ENCODE data around the gene DLG2.

The DLG2 gene

GRCh38 chr11:84247926-84248325, 1379.2 kb downstream of the DLG2 start:
- no peak overlapping the region for H3K4me3 ChIP-seq (ENCODE audit: control insufficient read depth in 1 of 7, extremely low read depth in 1 of 7, insufficient read depth in 4 of 7, low read depth in 2 of 7, low read length in 6 of 7)
- 100% methylated on average over 2 of the region's 4 CpGs for WGBS (ENCODE audit: insufficient coverage)
- CTCF ChIA-PET, result no interaction called here
- POLR2A ChIA-PET, result no interaction called here
- DNase-seq, result no peak
- no peaks in the 10 kb centered on the region for H3K36me3 ChIP-seq (ENCODE audit: control insufficient read depth in 4 of 4, insufficient read depth in 4 of 4, low read length in 3 of 4)
- H3K27me3 ChIP-seq (replicated peaks in 2 of 5; ENCODE audit: control insufficient read depth in 4 of 5, insufficient read depth in 5 of 5, low read length in 4 of 5), result no peaks in the 10 kb centered on the region
- no peak overlapping the region for H3K27ac ChIP-seq (ENCODE audit: insufficient read depth in 1 of 2, low read depth in 1 of 2, low read length in 2 of 2, poor library complexity in 1 of 2, severe bottlenecking in 2 of 2)
- H3K9me3 ChIP-seq (ENCODE audit: control extremely low read depth in 1 of 5, control insufficient read depth in 4 of 5, insufficient read depth in 2 of 5, low read depth in 1 of 5, low read length in 4 of 5), result no peaks in the 10 kb centered on the region
- H3K4me1 ChIP-seq (ENCODE audit: control extremely low read depth in 1 of 4, control insufficient read depth in 4 of 4, insufficient read depth in 4 of 4, low read length in 3 of 4), result no peaks in the 10 kb centered on the region

DNA sequence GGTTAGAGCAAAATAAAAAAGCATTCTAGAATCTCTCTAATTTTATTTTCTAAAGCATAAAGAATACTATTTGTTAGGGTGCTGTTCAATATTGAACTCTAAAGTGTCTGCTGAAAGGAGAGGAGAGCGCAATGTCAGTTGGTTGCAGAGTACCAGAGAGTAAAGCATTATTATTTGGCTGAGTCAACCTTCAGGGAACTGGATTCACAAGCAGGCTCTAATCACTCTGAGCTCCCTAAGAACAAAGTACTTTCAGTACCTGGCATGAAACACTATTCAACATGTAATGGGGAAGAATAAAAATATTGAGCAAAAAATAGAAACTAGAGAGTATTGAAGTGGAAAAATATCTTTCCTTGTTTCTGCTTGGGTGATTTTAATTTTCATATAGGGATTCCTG, 1380.0 kb downstream of the DLG2 start:
- Histone ChIP-seq H3K4me1 (ENCODE audit: control extremely low read depth in 1 of 4, control insufficient read depth in 4 of 4, insufficient read depth in 4 of 4, low read length in 3 of 4) (no peaks in the 10 kb centered on the region), H3K27me3 (replicated peaks in 2 of 5; ENCODE audit: control insufficient read depth in 4 of 5, insufficient read depth in 5 of 5, low read length in 4 of 5) (no peaks in the 10 kb centered on the region), H3K4me3 (ENCODE audit: control insufficient read depth in 1 of 7, extremely low read depth in 1 of 7, insufficient read depth in 4 of 7, low read depth in 2 of 7, low read length in 6 of 7) (no peak overlapping the region), H3K36me3 (ENCODE audit: control insufficient read depth in 4 of 4, insufficient read depth in 4 of 4, low read length in 3 of 4) (no peaks in the 10 kb centered on the region), H3K9me3 (ENCODE audit: control extremely low read depth in 1 of 5, control insufficient read depth in 4 of 5, insufficient read depth in 2 of 5, low read depth in 1 of 5, low read length in 4 of 5) (no peaks in the 10 kb centered on the region), H3K27ac (ENCODE audit: insufficient read depth in 1 of 2, low read depth in 1 of 2, low read length in 2 of 2, poor library complexity in 1 of 2, severe bottlenecking in 2 of 2) (no peak overlapping the region)
- DNase-seq, result no peak
- CTCF ChIA-PET, result no interaction called here
- POLR2A ChIA-PET, result no interaction called here
- no CpG with 5 or more reads among the region's 1 CpG for WGBS (ENCODE audit: insufficient coverage)

GRCh38 chr11:84243629-84244263, 1383.4 kb downstream of the DLG2 start:
- Histone ChIP-seq H3K4me1 (ENCODE audit: control extremely low read depth in 1 of 4, control insufficient read depth in 4 of 4, insufficient read depth in 4 of 4, low read length in 3 of 4) (no peaks in the 10 kb centered on the region), H3K27ac (ENCODE audit: insufficient read depth in 1 of 2, low read depth in 1 of 2, low read length in 2 of 2, poor library complexity in 1 of 2, severe bottlenecking in 2 of 2) (no peak overlapping the region), H3K27me3 (replicated peaks in 2 of 5; ENCODE audit: control insufficient read depth in 4 of 5, insufficient read depth in 5 of 5, low read length in 4 of 5) (no peaks in the 10 kb centered on the region), H3K4me3 (ENCODE audit: control insufficient read depth in 1 of 7, extremely low read depth in 1 of 7, insufficient read depth in 4 of 7, low read depth in 2 of 7, low read length in 6 of 7) (no peak overlapping the region), H3K36me3 (ENCODE audit: control insufficient read depth in 4 of 4, insufficient read depth in 4 of 4, low read length in 3 of 4) (no peaks in the 10 kb centered on the region), H3K9me3 (ENCODE audit: control extremely low read depth in 1 of 5, control insufficient read depth in 4 of 5, insufficient read depth in 2 of 5, low read depth in 1 of 5, low read length in 4 of 5) (no peaks in the 10 kb centered on the region)
- ChIA-PET CTCF (no interaction called here), POLR2A (no interaction called here)
- 100% methylated on average over 2 of the region's 3 CpGs for WGBS (ENCODE audit: insufficient coverage)
- no peak for DNase-seq

DNA sequence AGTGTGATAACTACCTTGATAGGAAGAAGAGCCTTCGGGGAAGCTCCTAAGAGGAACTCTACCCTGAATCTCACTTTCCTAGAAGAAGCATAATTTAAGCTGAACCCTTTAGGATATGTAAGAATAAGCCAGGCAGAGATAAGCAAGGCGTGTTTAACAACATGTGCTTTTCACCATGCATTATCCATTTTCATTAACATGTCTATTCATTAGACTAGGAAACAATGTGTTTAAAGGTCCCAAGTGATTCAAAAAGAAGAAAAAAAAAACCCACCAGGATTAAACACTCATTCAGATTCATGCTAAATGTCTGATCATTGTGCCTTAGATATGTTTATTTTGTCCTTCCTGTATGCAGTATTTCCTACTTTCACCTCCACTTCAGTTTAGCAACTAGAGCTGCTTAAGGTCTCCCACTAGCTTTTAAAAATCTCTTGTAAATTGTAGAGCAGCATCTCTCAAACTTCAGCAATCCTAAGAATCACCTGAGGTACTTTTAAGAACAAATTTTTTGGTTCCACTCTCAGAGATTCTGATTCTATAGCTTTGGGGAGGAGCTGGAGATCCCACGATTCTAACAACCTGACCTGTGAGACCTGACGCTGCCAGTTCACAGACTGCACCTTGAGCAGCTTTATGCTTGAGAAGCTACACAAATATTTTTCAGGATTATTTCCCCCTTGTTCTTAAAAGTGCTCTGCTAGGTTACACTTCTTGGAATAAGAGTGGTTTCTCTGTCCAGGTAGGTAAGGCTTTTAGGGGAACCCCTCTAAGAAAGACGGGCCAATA, 1385.6 kb downstream of the DLG2 start:
- CTCF ChIA-PET, result no interaction called here
- H3K4me3 ChIP-seq (ENCODE audit: control insufficient read depth in 1 of 7, extremely low read depth in 1 of 7, insufficient read depth in 4 of 7, low read depth in 2 of 7, low read length in 6 of 7), result no peak overlapping the region
- H3K4me1 ChIP-seq (ENCODE audit: control extremely low read depth in 1 of 4, control insufficient read depth in 4 of 4, insufficient read depth in 4 of 4, low read length in 3 of 4), result no peaks in the 10 kb centered on the region
- H3K27ac ChIP-seq (ENCODE audit: insufficient read depth in 1 of 2, low read depth in 1 of 2, low read length in 2 of 2, poor library complexity in 1 of 2, severe bottlenecking in 2 of 2), result no peak overlapping the region
- no peak for DNase-seq
- H3K27me3 ChIP-seq (replicated peaks in 2 of 5; ENCODE audit: control insufficient read depth in 4 of 5, insufficient read depth in 5 of 5, low read length in 4 of 5), result no peaks in the 10 kb centered on the region
- H3K9me3 ChIP-seq (ENCODE audit: control extremely low read depth in 1 of 5, control insufficient read depth in 4 of 5, insufficient read depth in 2 of 5, low read depth in 1 of 5, low read length in 4 of 5), result no peaks in the 10 kb centered on the region
- no peaks in the 10 kb centered on the region for H3K36me3 ChIP-seq (ENCODE audit: control insufficient read depth in 4 of 4, insufficient read depth in 4 of 4, low read length in 3 of 4)
- POLR2A ChIA-PET, result no interaction called here
- 84% methylated on average over 3 of the region's 5 CpGs for WGBS (ENCODE audit: insufficient coverage)

GRCh38 chr11:84240847-84241246, 1386.3 kb downstream of the DLG2 start:
- no peaks in the 10 kb centered on the region for H3K36me3 ChIP-seq (ENCODE audit: control insufficient read depth in 4 of 4, insufficient read depth in 4 of 4, low read length in 3 of 4)
- DNase-seq, result no peak
- no peak overlapping the region for H3K27ac ChIP-seq (ENCODE audit: insufficient read depth in 1 of 2, low read depth in 1 of 2, low read length in 2 of 2, poor library complexity in 1 of 2, severe bottlenecking in 2 of 2)
- ChIA-PET POLR2A (no interaction called here), CTCF (no interaction called here)
- no CpG with 5 or more reads among the region's 1 CpG for WGBS (ENCODE audit: insufficient coverage)
- H3K9me3 ChIP-seq (ENCODE audit: control extremely low read depth in 1 of 5, control insufficient read depth in 4 of 5, insufficient read depth in 2 of 5, low read depth in 1 of 5, low read length in 4 of 5), result no peaks in the 10 kb centered on the region
- no peaks in the 10 kb centered on the region for H3K4me1 ChIP-seq (ENCODE audit: control extremely low read depth in 1 of 4, control insufficient read depth in 4 of 4, insufficient read depth in 4 of 4, low read length in 3 of 4)
- no peaks in the 10 kb centered on the region for H3K27me3 ChIP-seq (replicated peaks in 2 of 5; ENCODE audit: control insufficient read depth in 4 of 5, insufficient read depth in 5 of 5, low read length in 4 of 5)
- H3K4me3 ChIP-seq (ENCODE audit: control insufficient read depth in 1 of 7, extremely low read depth in 1 of 7, insufficient read depth in 4 of 7, low read depth in 2 of 7, low read length in 6 of 7), result no peak overlapping the region

- Histone ChIP-seq H3K4me3 (ENCODE audit: control insufficient read depth in 1 of 7, extremely low read depth in 1 of 7, insufficient read depth in 4 of 7, low read depth in 2 of 7, low read length in 6 of 7) (no peak overlapping the region), H3K27ac (ENCODE audit: insufficient read depth in 1 of 2, low read depth in 1 of 2, low read length in 2 of 2, poor library complexity in 1 of 2, severe bottlenecking in 2 of 2) (no peak overlapping the region), H3K36me3 (ENCODE audit: control insufficient read depth in 4 of 4, insufficient read depth in 4 of 4, low read length in 3 of 4) (no peaks in the 10 kb centered on the region), H3K4me1 (ENCODE audit: control extremely low read depth in 1 of 4, control insufficient read depth in 4 of 4, insufficient read depth in 4 of 4, low read length in 3 of 4) (no peaks in the 10 kb centered on the region), H3K27me3 (replicated peaks in 2 of 5; ENCODE audit: control insufficient read depth in 4 of 5, insufficient read depth in 5 of 5, low read length in 4 of 5) (no peaks in the 10 kb centered on the region), H3K9me3 (ENCODE audit: control extremely low read depth in 1 of 5, control insufficient read depth in 4 of 5, insufficient read depth in 2 of 5, low read depth in 1 of 5, low read length in 4 of 5) (no peaks in the 10 kb centered on the region)
- ChIA-PET POLR2A (no interaction called here), CTCF (no interaction called here)
- DNase-seq, result no peak
Observed at GRCh38 chr11:84236436-84236835, 1390.7 kb downstream of the DLG2 start.

GRCh38 chr11:84234462-84235202, 1392.5 kb downstream of the DLG2 start:
- POLR2A ChIA-PET, result no interaction called here
- Histone ChIP-seq H3K4me1 (ENCODE audit: control extremely low read depth in 1 of 4, control insufficient read depth in 4 of 4, insufficient read depth in 4 of 4, low read length in 3 of 4) (no peaks in the 10 kb centered on the region), H3K36me3 (ENCODE audit: control insufficient read depth in 4 of 4, insufficient read depth in 4 of 4, low read length in 3 of 4) (no peaks in the 10 kb centered on the region), H3K27me3 (replicated peaks in 2 of 5; ENCODE audit: control insufficient read depth in 4 of 5, insufficient read depth in 5 of 5, low read length in 4 of 5) (no peaks in the 10 kb centered on the region), H3K9me3 (ENCODE audit: control extremely low read depth in 1 of 5, control insufficient read depth in 4 of 5, insufficient read depth in 2 of 5, low read depth in 1 of 5, low read length in 4 of 5) (no peaks in the 10 kb centered on the region), H3K4me3 (ENCODE audit: control insufficient read depth in 1 of 7, extremely low read depth in 1 of 7, insufficient read depth in 4 of 7, low read depth in 2 of 7, low read length in 6 of 7) (no peak overlapping the region), H3K27ac (ENCODE audit: insufficient read depth in 1 of 2, low read depth in 1 of 2, low read length in 2 of 2, poor library complexity in 1 of 2, severe bottlenecking in 2 of 2) (no peak overlapping the region)
- CTCF ChIA-PET, result no interaction called here
- 90% methylated on average over 2 of the region's 4 CpGs for WGBS (ENCODE audit: insufficient coverage)
- DNase-seq, result no peak

All from common myeloid progenitor, CD34-positive (primary cell).